SU-DHL-6 (cell line): ENCODE data around the gene PARVB.

Experiments used
- H2AFZ ChIP-seq: fragments of 200-600 bp; sonication (generic); 2 replicates; pipeline ENCODE4 v1.6.1; 2014; ENCODE audit warnings: low read depth, mild to moderate bottlenecking, moderate library complexity, mixed read lengths, antibody characterized with exemption, low read length; ENCODE audit not compliant: severe bottlenecking
- H3F3A ChIP-seq: fragments of 200-600 bp; shearing (Covaris generic); 2 replicates; pipeline ENCODE4 v1.6.0; 2016; ENCODE audit warnings: antibody characterized with exemption, mild to moderate bottlenecking; ENCODE audit not compliant: insufficient read depth
- H3K27ac ChIP-seq: fragments of 200-600 bp; sonication (generic); 2 replicates; pipeline ENCODE4 v1.5.1; 2016; ENCODE audit warnings: low read depth, mild to moderate bottlenecking, low read length, moderate library complexity, mixed read lengths
- H3K27me3 ChIP-seq: fragments of 200-600 bp; sonication (generic), shearing (Covaris generic); 2 replicates; pipeline ENCODE4 v1.6.0; 2014; ENCODE audit warnings: mild to moderate bottlenecking, low read length
- H3K36me3 ChIP-seq: fragments of 200-600 bp; sonication (generic); 2 replicates; pipeline ENCODE4 v1.6.1; 2014; ENCODE audit warnings: mild to moderate bottlenecking, low read length, mixed read lengths
- H3K4me2 ChIP-seq: fragments of 300-600, 200-600 bp; shearing (Covaris generic), sonication (generic); 2 replicates; pipeline ENCODE4 v1.6.0; 2014; ENCODE audit warnings: low read length, low read depth, mild to moderate bottlenecking; ENCODE audit not compliant: poor library complexity, severe bottlenecking
- H3K4me3 ChIP-seq: fragments of 200-600 bp; sonication (generic); 2 replicates; pipeline ENCODE4 v1.5.1; 2014; ENCODE audit warnings: antibody characterized with exemption, low read length, mild to moderate bottlenecking, mixed read lengths; ENCODE audit not compliant: insufficient read depth, poor library complexity, severe bottlenecking
- H3K79me2 ChIP-seq: fragments of 200-600 bp; sonication (generic); 2 replicates; pipeline ENCODE4 v1.6.1; 2014; ENCODE audit warnings: mild to moderate bottlenecking, low read length, moderate library complexity; ENCODE audit not compliant: insufficient read depth
- H3K9ac ChIP-seq: fragments of 200-600 bp; sonication (generic); 2 replicates; pipeline ENCODE4 v1.7.0; 2014; ENCODE audit warnings: mild to moderate bottlenecking, low read length
- H3K9me2 ChIP-seq: fragments of 200-600 bp; sonication (generic); replicated peaks from 2 replicates; pipeline ENCODE4 v1.6.1; 2014; ENCODE audit warnings: low read length; ENCODE audit not compliant: insufficient read depth
- H3K9me3 ChIP-seq: fragments of 200-600 bp; sonication (generic); 2 replicates; pipeline ENCODE4 v1.6.1; 2014; ENCODE audit warnings: low read length, mixed read lengths; ENCODE audit not compliant: insufficient read depth
- H4K20me1 ChIP-seq: fragments of 200-600 bp; sonication (generic); 2 replicates; pipeline ENCODE4 v1.6.1; 2014; ENCODE audit warnings: low read depth, mild to moderate bottlenecking, antibody characterized with exemption, low read length, moderate library complexity, mixed read lengths
- CTCF ChIP-seq: fragments of 200-600 bp; sonication (generic); IDR thresholded peaks from one replicate; pipeline ENCODE4 v1.5.1; 2017; ENCODE audit warnings: antibody characterized with exemption, mild to moderate bottlenecking, low read length, moderate library complexity; ENCODE audit not compliant: insufficient read depth, poor library complexity, severe bottlenecking
- EZH2phosphoT487 ChIP-seq: fragments of 200-600 bp; sonication (generic), shearing (Covaris generic); conservative IDR thresholded peaks from 2 replicates; pipeline ENCODE4 v1.6.1; 2018; ENCODE audit warnings: mild to moderate bottlenecking, antibody characterized with exemption, low read length, moderate library complexity, mixed read lengths

Gene PARVB

DNA sequence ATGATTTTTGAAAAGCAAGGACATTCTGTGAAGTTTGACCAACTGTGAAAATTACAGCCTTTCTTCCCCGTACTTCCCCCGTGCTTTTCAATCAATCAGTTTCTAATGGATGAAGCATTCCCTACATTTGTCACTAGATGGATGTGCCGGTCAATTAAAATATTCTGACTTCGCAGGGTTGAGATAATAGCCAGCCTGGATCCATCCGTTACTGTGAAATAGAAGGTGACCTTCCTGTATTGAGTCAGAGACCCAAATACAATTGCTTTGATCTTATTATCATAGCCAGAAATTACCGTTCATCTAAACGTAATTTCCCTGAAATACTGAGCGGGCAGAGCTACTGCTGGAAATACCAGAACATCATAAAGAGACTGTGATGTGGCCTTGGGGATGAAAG lies 21.1 kb upstream of the PARVB start:
- Histone ChIP-seq H3F3A (no peaks in the 10 kb centered on the region), H3K4me2 (no peak overlapping the region), H3K9ac (no peak overlapping the region), H3K27ac (no peak overlapping the region), H3K9me2 (no peaks in the 10 kb centered on the region), H3K9me3 (no peaks in the 10 kb centered on the region), H3K36me3 (no peaks in the 10 kb centered on the region), H3K4me3 (no peak overlapping the region), H3K79me2 (no peaks in the 10 kb centered on the region), H3K27me3 (no peaks in the 10 kb centered on the region), H4K20me1 (no peaks in the 10 kb centered on the region), H2AFZ (no peak overlapping the region)
- no peak for TF ChIP-seq EZH2phosphoT487
- no peak for TF ChIP-seq CTCF

- no peaks in the 10 kb centered on the region for H3F3A ChIP-seq
- no peaks in the 10 kb centered on the region for H3K9me2 ChIP-seq
- no peak overlapping the region for H2AFZ ChIP-seq
- no peak overlapping the region for H3K27ac ChIP-seq
- no peak overlapping the region for H3K9ac ChIP-seq
- no peaks in the 10 kb centered on the region for H3K27me3 ChIP-seq
- TF ChIP-seq EZH2phosphoT487, result no peak
- TF ChIP-seq CTCF, result no peak
- no peaks in the 10 kb centered on the region for H4K20me1 ChIP-seq
- no peaks in the 10 kb centered on the region for H3K9me3 ChIP-seq
- no peaks in the 10 kb centered on the region for H3K79me2 ChIP-seq
- no peak overlapping the region for H3K4me2 ChIP-seq
- no peak overlapping the region for H3K4me3 ChIP-seq
- H3K36me3 ChIP-seq, result no peaks in the 10 kb centered on the region
Observed at GRCh38 chr22:44003405-44004103, 20.5 kb upstream of the PARVB start.

GRCh38 chr22:44004104-44004460 lies 20.0 kb upstream of the PARVB start:
- Histone ChIP-seq H3K4me2 (no peak overlapping the region), H3K9me3 (no peaks in the 10 kb centered on the region), H3K27me3 (no peaks in the 10 kb centered on the region), H3K36me3 (no peaks in the 10 kb centered on the region), H2AFZ (no peak overlapping the region), H3K9ac (no peak overlapping the region), H3K79me2 (no peaks in the 10 kb centered on the region), H3K27ac (no peak overlapping the region), H4K20me1 (no peaks in the 10 kb centered on the region), H3K9me2 (no peaks in the 10 kb centered on the region), H3K4me3 (no peak overlapping the region), H3F3A (no peaks in the 10 kb centered on the region)
- TF ChIP-seq CTCF (no peak), EZH2phosphoT487 (no peak)
